ENCODE measurements around the gene ZBTB49.

GRCh38 chr4:4308800-4309441 is 18.9 kb downstream of the ZBTB49 start:
- TF ChIP-seq, protein P1, sequence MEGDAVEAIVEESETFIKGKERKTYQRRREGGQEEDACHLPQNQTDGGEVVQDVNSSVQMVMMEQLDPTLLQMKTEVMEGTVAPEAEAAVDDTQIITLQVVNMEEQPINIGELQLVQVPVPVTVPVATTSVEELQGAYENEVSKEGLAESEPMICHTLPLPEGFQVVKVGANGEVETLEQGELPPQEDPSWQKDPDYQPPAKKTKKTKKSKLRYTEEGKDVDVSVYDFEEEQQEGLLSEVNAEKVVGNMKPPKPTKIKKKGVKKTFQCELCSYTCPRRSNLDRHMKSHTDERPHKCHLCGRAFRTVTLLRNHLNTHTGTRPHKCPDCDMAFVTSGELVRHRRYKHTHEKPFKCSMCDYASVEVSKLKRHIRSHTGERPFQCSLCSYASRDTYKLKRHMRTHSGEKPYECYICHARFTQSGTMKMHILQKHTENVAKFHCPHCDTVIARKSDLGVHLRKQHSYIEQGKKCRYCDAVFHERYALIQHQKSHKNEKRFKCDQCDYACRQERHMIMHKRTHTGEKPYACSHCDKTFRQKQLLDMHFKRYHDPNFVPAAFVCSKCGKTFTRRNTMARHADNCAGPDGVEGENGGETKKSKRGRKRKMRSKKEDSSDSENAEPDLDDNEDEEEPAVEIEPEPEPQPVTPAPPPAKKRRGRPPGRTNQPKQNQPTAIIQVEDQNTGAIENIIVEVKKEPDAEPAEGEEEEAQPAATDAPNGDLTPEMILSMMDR (conservative IDR thresholded peaks at IDR 0.05; ENCODE audit: low read length): no peak
- no peak for TF ChIP-seq EZH2phosphoT487 (IDR thresholded peaks at IDR 0.05; ENCODE audit: borderline replicate concordance)
